H1 (cell line): ENCODE measurements around the gene CYYR1. TPM values are rescaled to one million over a fixed set of nuclear protein-coding genes. Genes with fewer than 3 reads are reported as not detected.

Source experiments
- CTCF ChIA-PET: fragments of 300-600 bp; sonication (Branson Sonifier 250); formaldehyde crosslinking; loops from one replicate; lab custom pipeline; 2021; ENCODE audit not compliant: partially characterized antibody; lab: Charles Lee
- POLR2A ChIA-PET: fragments of 300-600 bp; sonication (Branson Sonifier 250); formaldehyde crosslinking; loops from one replicate; lab custom pipeline; 2021; ENCODE audit warnings: inconsistent platforms; ENCODE audit not compliant: partially characterized antibody; lab: Charles Lee
- DNase-seq, 2 experiments: peaks; one replicate each; pipeline versions ENCODE4 v3.0.0 to v3.0.0-alpha.2; 2010 to 2022; ENCODE audit warnings: low spot score in 2 of 2, low read depth in 1 of 2, mixed read lengths in 1 of 2
- FAIRE-seq: peaks from 2 replicates; lab custom pipeline; 2011; peaks lifted over from hg19 to GRCh38; lab: Jason Lieb, UNC
- H2AFZ ChIP-seq: 2 replicates; pipeline ENCODE4 v1.8.1; 2012; ENCODE audit warnings: low read length, inconsistent platforms
- H2AK5ac ChIP-seq: 2 replicates; pipeline ENCODE4 v1.6.1; 2013; ENCODE audit warnings: low read depth, low read length
- H2BK120ac ChIP-seq: replicated peaks from 2 replicates; pipeline ENCODE3; 2013; ENCODE audit warnings: low read depth, low read length, inconsistent platforms
- H2BK12ac ChIP-seq: 2 replicates; pipeline ENCODE4 v1.6.1; 2013; ENCODE audit warnings: low read depth, low read length
- H2BK15ac ChIP-seq: 2 replicates; pipeline ENCODE4 v1.6.1; 2013; ENCODE audit warnings: low read length
- H2BK20ac ChIP-seq: 2 replicates; pipeline ENCODE4 v1.6.1; 2013; ENCODE audit warnings: low read length
- H2BK5ac ChIP-seq: 2 replicates; pipeline ENCODE4 v1.6.1; 2013; ENCODE audit warnings: low read depth, low read length
- H3K14ac ChIP-seq: 2 replicates; pipeline ENCODE4 v1.6.1; 2013; ENCODE audit warnings: inconsistent platforms; ENCODE audit not compliant: insufficient read length
- H3K18ac ChIP-seq: 2 replicates; pipeline ENCODE4 v1.6.1; 2013; ENCODE audit warnings: low read length; ENCODE audit errors: extremely low read depth
- H3K23ac ChIP-seq: 2 replicates; pipeline ENCODE4 v1.6.1; 2013; ENCODE audit warnings: inconsistent platforms; ENCODE audit not compliant: insufficient read length
- H3K23me2 ChIP-seq: 2 replicates; pipeline ENCODE4 v1.6.1; 2013; ENCODE audit warnings: low read depth, low read length
- H3K27ac ChIP-seq: 2 replicates; pipeline ENCODE4 v1.6.1; 2011; ENCODE audit warnings: low read depth, low read length, inconsistent platforms
- H3K27me3 ChIP-seq, 4 experiments: replicated peaks in 1 of 4; 1 replicate in 1 of 4; 2 replicates in 3 of 4; pipeline versions ENCODE4 v1.6.1 to v1.8.1; 2011 to 2013; ENCODE audit warnings: low read length in 3 of 4, mild to moderate bottlenecking in 3 of 4, inconsistent platforms in 2 of 4, mixed read lengths in 2 of 4, moderate library complexity in 1 of 4; ENCODE audit not compliant: control insufficient read depth in 3 of 4, insufficient read depth in 3 of 4; ENCODE audit errors: extremely low read depth in 1 of 4
- H3K36me3 ChIP-seq, 4 experiments: 2 replicates each; pipeline versions ENCODE4 v1.6.1 to v1.8.1; 2011 to 2013; ENCODE audit warnings: mild to moderate bottlenecking in 4 of 4, low read length in 3 of 4, moderate library complexity in 2 of 4, control low read depth in 1 of 4, inconsistent platforms in 1 of 4; ENCODE audit not compliant: insufficient read depth in 4 of 4, control insufficient read depth in 2 of 4
- H3K4ac ChIP-seq: replicated peaks from 2 replicates; pipeline ENCODE3; 2013; ENCODE audit warnings: low read length, low read depth, mixed read lengths, inconsistent platforms; ENCODE audit not compliant: insufficient read length
- H3K4me1 ChIP-seq, 4 experiments: replicated peaks in 1 of 4; 1 replicate in 1 of 4; 2 replicates in 3 of 4; pipeline versions ENCODE4 v1.6.1 to v1.8.1; 2011 to 2013; ENCODE audit warnings: low read length in 3 of 4, inconsistent platforms in 2 of 4, mixed read lengths in 1 of 4; ENCODE audit not compliant: insufficient read depth in 4 of 4, control insufficient read depth in 3 of 4
- H3K4me2 ChIP-seq, 2 experiments: 2 replicates each; pipeline versions ENCODE4 v1.6.1 to v1.8.1; 2011 to 2013; ENCODE audit warnings: low read depth in 2 of 2, low read length in 2 of 2, control low read depth in 1 of 2, inconsistent platforms in 1 of 2, mild to moderate bottlenecking in 1 of 2; ENCODE audit not compliant: insufficient read depth in 1 of 2
- H3K4me3 ChIP-seq, 4 experiments: fragments of 200-600, 300-600 bp in 1 of 4; sonication (generic), shearing (Covaris generic), sonication (Bioruptor Twin) in 1 of 4; 2 replicates each; pipeline versions ENCODE4 v1.5.1 to v1.8.1; 2011 to 2016; ENCODE audit warnings: low read length in 4 of 4, low read depth in 3 of 4, control low read depth in 2 of 4, inconsistent platforms in 2 of 4, mild to moderate bottlenecking in 2 of 4, mixed read lengths in 1 of 4, moderate library complexity in 1 of 4; ENCODE audit not compliant: insufficient read depth in 2 of 4; ENCODE audit errors: extremely low read depth in 1 of 4
- H3K56ac ChIP-seq: replicated peaks from 2 replicates; pipeline ENCODE3; 2013; ENCODE audit warnings: low read depth, mild to moderate bottlenecking, mixed read lengths, low read length, inconsistent platforms; ENCODE audit not compliant: insufficient read length
- H3K79me1 ChIP-seq: 2 replicates; pipeline ENCODE4 v1.6.1; 2013; ENCODE audit warnings: low read depth, low read length, control low read depth
- H3K79me2 ChIP-seq, 2 experiments: 2 replicates each; pipeline versions ENCODE4 v1.6.1 to v1.8.1; 2012 to 2013; ENCODE audit warnings: low read length in 2 of 2, mild to moderate bottlenecking in 2 of 2, inconsistent platforms in 1 of 2; ENCODE audit not compliant: insufficient read depth in 2 of 2, control insufficient read depth in 1 of 2
- H3K9ac ChIP-seq, 4 experiments: replicated peaks in 1 of 4; 1 replicate in 1 of 4; 2 replicates in 3 of 4; pipeline versions ENCODE4 v1.6.1 to v1.8.1; 2011 to 2013; ENCODE audit warnings: low read depth in 3 of 4, low read length in 3 of 4, control low read depth in 2 of 4, mild to moderate bottlenecking in 2 of 4, moderate library complexity in 2 of 4, inconsistent platforms in 1 of 4; ENCODE audit errors: extremely low read depth in 1 of 4
- H3K9me3 ChIP-seq, 2 experiments: 2 replicates each; pipeline versions ENCODE4 v1.6.1 to v1.8.1; 2012 to 2013; ENCODE audit warnings: mild to moderate bottlenecking in 2 of 2, moderate library complexity in 2 of 2, control low read depth in 1 of 2, inconsistent platforms in 1 of 2, low read depth in 1 of 2, low read length in 1 of 2, mixed read lengths in 1 of 2; ENCODE audit not compliant: insufficient read depth in 2 of 2
- H4K20me1 ChIP-seq, 2 experiments: replicated peaks in 1 of 2; 2 replicates each; pipeline versions ENCODE3 to v1.8.1; 2011 to 2013; ENCODE audit warnings: inconsistent platforms in 2 of 2, low read length in 2 of 2, mild to moderate bottlenecking in 1 of 2; ENCODE audit not compliant: insufficient read depth in 2 of 2, control insufficient read depth in 1 of 2
- H4K5ac ChIP-seq: 2 replicates; pipeline ENCODE4 v1.6.1; 2013; ENCODE audit warnings: low read length, low read depth, mixed read lengths, inconsistent platforms; ENCODE audit not compliant: insufficient read length
- H4K8ac ChIP-seq: 2 replicates; pipeline ENCODE4 v1.8.0; 2013; ENCODE audit warnings: mild to moderate bottlenecking, moderate library complexity, low read length, inconsistent platforms; ENCODE audit not compliant: insufficient read depth; ENCODE audit errors: extremely low read depth
- H4K91ac ChIP-seq: replicated peaks from 2 replicates; pipeline ENCODE3; 2013; ENCODE audit warnings: low read length, mixed read lengths, inconsistent platforms; ENCODE audit not compliant: insufficient read length
- CBX5 ChIP-seq: fragments of 300-800, 300-1000 bp; sonication (generic); IDR thresholded peaks from 2 replicates; pipeline ENCODE4 v1.7.1; 2016; ENCODE audit warnings: antibody characterized with exemption, low read length, low read depth
- CHD2 ChIP-seq: IDR thresholded peaks from 2 replicates; pipeline ENCODE4 v1.6.1; 2012; ENCODE audit warnings: low read length, improper control_type of control experiment
- CREB1 ChIP-seq: IDR thresholded peaks from 2 replicates; pipeline ENCODE4 v1.6.1; 2012; ENCODE audit warnings: inconsistent platforms
- HDAC2 ChIP-seq, 2 experiments: fragments of 300-600 bp in 1 of 2; sonication (generic) in 1 of 2; IDR thresholded peaks; 2 replicates each; pipeline ENCODE4 v1.6.1; 2011 to 2012; ENCODE audit warnings: low read depth in 2 of 2, low read length in 2 of 2, mild to moderate bottlenecking in 2 of 2, moderate library complexity in 2 of 2, borderline replicate concordance in 1 of 2, inconsistent platforms in 1 of 2
- KDM4A ChIP-seq: IDR thresholded peaks from one replicate; pipeline ENCODE4 v1.7.1; 2012; ENCODE audit warnings: low read depth, mild to moderate bottlenecking, moderate library complexity, low read length, inconsistent platforms; ENCODE audit not compliant: severe bottlenecking
- RAD21 ChIP-seq, 2 experiments: IDR thresholded peaks in 1 of 2; conservative IDR thresholded peaks in 1 of 2; 2 replicates each; pipeline ENCODE4 v1.6.1; 2011; ENCODE audit warnings: low read depth in 2 of 2, low read length in 2 of 2, improper control_type of control experiment in 1 of 2, inconsistent platforms in 1 of 2, mild to moderate bottlenecking in 1 of 2, moderate library complexity in 1 of 2
- SIX5 ChIP-seq: IDR thresholded peaks from 2 replicates; pipeline ENCODE4 v1.6.1; 2011; ENCODE audit warnings: mild to moderate bottlenecking, low read depth, low read length
- SP1 ChIP-seq: IDR thresholded peaks from 2 replicates; pipeline ENCODE4 v1.6.1; 2011; ENCODE audit warnings: low read depth, low read length
- SP2 ChIP-seq: IDR thresholded peaks from 2 replicates; pipeline ENCODE4 v1.6.1; 2012; ENCODE audit warnings: mild to moderate bottlenecking, low read length, inconsistent platforms
- WGBS, 2 experiments: shearing (Covaris generic) in 1 of 2; methylation state at CpG; one replicate each; pipeline versions ENCODE4 v1.1.6 to v1.1.7; 2013 to 2015; ENCODE audit warnings: low lambda C conversion rate in 2 of 2, mixed read lengths in 2 of 2, inconsistent platforms in 1 of 2, low coverage in 1 of 2, missing lambda C conversion rate in 1 of 2; ENCODE audit not compliant: insufficient replicate concordance in 2 of 2, insufficient coverage in 1 of 2, insufficient read length in 1 of 2; ENCODE audit errors: extremely low coverage in 1 of 2, missing lambda C conversion rate in 1 of 2; 5-methylcytosine and 5-hydroxymethylcytosine counted together
- polyA plus RNA-seq, 7 experiments: library from polyadenylated mRNA; depleted of rRNA in 3 of 7; stranded (reverse) in 5 of 7; unstranded in 2 of 7; fragments of >200 nt in 5 of 7; fragments of 200-250 nt in 2 of 7; gene quantifications; 1 replicate in 5 of 7; 2 replicates in 1 of 7; 4 replicates in 1 of 7; pipeline versions ENCODE4 v1.2.1 to v1.2.3, GENCODE V29; 2011 to 2013; ENCODE audit warnings: missing spikeins in 2 of 7, mixed read lengths in 2 of 7
- total RNA-seq: library from RNA; stranded (reverse); fragmentation: NEBNext Ultra II Directional; extraction: Animal tissue kit (Norgen Biotek cat#: 25700); gene quantifications from 2 replicates; pipeline ENCODE4 v1.2.1, GENCODE V29; 2021

The CYYR1 gene
- total and polyA plus RNA-seq, 2 of the 8 experiments (the other 6 are each of a cell fraction or from before 2014, with no cell fraction given): 12.2 to 37.9 TPM

- Histone ChIP-seq H3K27me3 (no peaks in the 10 kb centered on the region), H3K79me1 (no peaks in the 10 kb centered on the region), H3K23ac (no peak overlapping the region), H4K8ac (no peak overlapping the region; the same call in 1 of the 2 replicates), H3K4me2 (no peak overlapping the region), H3K23me2 (no peaks in the 10 kb centered on the region), H2BK20ac (no peak overlapping the region), H3K27ac (no peak overlapping the region), H3K9ac (no peak overlapping the region), H3K4me1 (no peaks in the 10 kb centered on the region), H3K4me3 (no peak overlapping the region), H4K20me1 (no peaks in the 10 kb centered on the region), H2BK5ac (no peak overlapping the region), H2BK12ac (no peak overlapping the region), H2AFZ (no peak overlapping the region), H3K18ac (no peak overlapping the region), H3K4ac (no peak overlapping the region), H3K36me3 (no peaks in the 10 kb centered on the region), H2AK5ac (no peak overlapping the region), H4K91ac (no peak overlapping the region), H2BK120ac (no peak overlapping the region), H4K5ac (no peak overlapping the region), H3K9me3 (no peaks in the 10 kb centered on the region), H3K56ac (no peak overlapping the region), H3K79me2 (no peaks in the 10 kb centered on the region), H3K14ac (no peak overlapping the region), H2BK15ac (no peak overlapping the region)
- 88% methylated on average over 1 of the region's 1 CpG; no CpG with 5 or more reads in 1 of the 2 experiments for WGBS, 2 experiments
- no peak for DNase-seq
- CTCF ChIA-PET: no interaction called here
- POLR2A ChIA-PET: no interaction called here
- no peak for FAIRE-seq
- TF ChIP-seq KDM4A: no peak
- no peak for TF ChIP-seq RAD21 (IDR thresholded peaks at IDR 0.05 in 1 of 2, conservative IDR thresholded peaks at IDR 0.05 in 1 of 2; ENCODE audit: low read depth in 2 of 2, low read length in 2 of 2)
- no peak for TF ChIP-seq SP2
- TF ChIP-seq SP1: no peak
- TF ChIP-seq CBX5: no peak
- no peak for TF ChIP-seq SIX5
- TF ChIP-seq HDAC2 (IDR thresholded peaks at IDR 0.05; ENCODE audit: borderline replicate concordance in 1 of 2, low read depth in 2 of 2, low read length in 2 of 2): no peak
- no peak for TF ChIP-seq CREB1
- no peak for TF ChIP-seq CHD2
Measured at GRCh38 chr21:26593800-26594199, 20.7 kb upstream of the CYYR1 start.
